Measurements from ENCODE around the gene SPOUT1. TPM values are rescaled to one million over a fixed set of nuclear protein-coding genes. Genes with fewer than 3 reads are reported as not detected.
"Not testable (repeated sequence)": the region's sequence is repeated elsewhere in the genome, so short reads cannot be mapped to it uniquely, and the experiment has no call there.

SPOUT1 gene
- total RNA-seq, 1 donor from 2014 or later, result 25.6 TPM

DNA sequence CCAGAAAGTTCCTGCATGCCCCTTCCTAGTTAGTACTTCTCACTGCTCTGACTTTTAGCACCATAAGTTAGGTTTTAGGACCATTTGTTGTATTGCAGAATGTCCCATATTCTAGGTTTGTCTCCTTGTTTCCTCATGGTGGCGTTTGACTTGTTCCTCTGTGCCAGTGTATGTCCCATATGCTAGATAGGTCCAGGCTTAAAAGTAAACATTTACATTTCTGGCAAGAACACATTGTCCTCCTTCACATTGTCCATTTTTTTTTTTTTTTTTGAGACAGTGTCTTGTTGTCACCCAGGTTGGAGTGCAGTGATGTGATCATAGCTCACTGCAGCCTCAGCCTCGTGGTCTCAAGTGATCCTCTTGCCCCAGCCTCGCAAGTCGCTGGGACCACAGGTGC lies 27.1 kb downstream of the SPOUT1 start:
- no peaks in the 10 kb centered on the region for H3K4me1 Mint-ChIP-seq (ENCODE audit: low read depth)
- H3K36me3 Mint-ChIP-seq (ENCODE audit: low read depth), result peaks cover 40% of the 10 kb centered on the region
- no peak for DNase-seq (ENCODE audit: low spot score)
- H3K4me3 Mint-ChIP-seq (ENCODE audit: unreplicated experiment), result no peak overlapping the region
- H3K27me3 Mint-ChIP-seq (ENCODE audit: low read depth), result no peaks in the 10 kb centered on the region
- no peaks in the 10 kb centered on the region for H3K9me3 Mint-ChIP-seq (ENCODE audit: low read depth)
- TF ChIP-seq CTCF (IDR thresholded peaks at IDR 0.05), result no peak
- no peak overlapping the region for H3K27ac Mint-ChIP-seq (ENCODE audit: unreplicated experiment)

DNA sequence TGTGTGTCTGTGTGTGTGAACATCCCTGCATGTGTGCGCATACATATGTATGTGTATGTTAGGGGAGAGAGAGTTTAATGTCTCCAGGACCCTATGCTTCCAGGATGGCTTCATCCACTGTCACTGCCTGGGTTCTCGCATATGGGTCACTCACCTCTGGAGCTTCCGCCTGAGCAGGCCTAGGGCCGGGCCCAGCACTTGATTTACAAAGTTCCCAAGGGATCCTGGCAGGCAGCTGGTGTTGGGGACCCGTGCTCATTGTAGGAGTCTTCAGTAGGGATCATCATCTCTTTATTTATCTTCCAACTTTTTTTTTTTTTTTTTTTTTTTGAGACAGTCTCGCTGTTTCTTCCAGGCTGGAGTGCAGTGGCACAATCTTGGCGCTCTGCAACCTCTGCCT lies 29.5 kb downstream of the SPOUT1 start:
- H3K36me3 Mint-ChIP-seq (ENCODE audit: low read depth), result peaks cover 33% of the 10 kb centered on the region
- H3K9me3 Mint-ChIP-seq (ENCODE audit: low read depth), result no peaks in the 10 kb centered on the region
- H3K27ac Mint-ChIP-seq (ENCODE audit: unreplicated experiment), result no peak overlapping the region
- no peaks in the 10 kb centered on the region for H3K27me3 Mint-ChIP-seq (ENCODE audit: low read depth)
- no peak for TF ChIP-seq CTCF (IDR thresholded peaks at IDR 0.05)
- no peaks in the 10 kb centered on the region for H3K4me1 Mint-ChIP-seq (ENCODE audit: low read depth)
- H3K4me3 Mint-ChIP-seq (ENCODE audit: unreplicated experiment), result no peak overlapping the region
- DNase-seq (ENCODE audit: low spot score), result no peak

DNA sequence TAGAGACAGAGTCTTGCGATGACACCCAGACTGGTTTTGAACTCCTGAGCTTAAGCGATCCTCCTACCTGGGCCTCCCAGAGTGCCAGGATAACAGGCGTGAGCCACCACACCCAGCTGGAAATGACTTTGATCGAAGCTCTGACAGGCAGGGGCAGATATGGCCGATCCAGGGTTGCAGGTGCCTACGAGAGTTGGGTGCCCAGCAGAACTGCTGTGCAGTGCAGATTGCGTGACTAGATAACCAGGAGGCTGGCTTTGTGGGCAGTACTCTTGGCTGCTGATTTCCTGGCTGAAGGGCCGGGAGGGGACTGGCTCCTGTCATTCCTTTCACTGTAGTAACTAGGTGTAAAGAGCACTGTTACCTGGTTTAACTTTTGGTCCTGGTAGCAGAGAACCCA lies 30.7 kb downstream of the SPOUT1 start:
- Mint-ChIP-seq H3K9me3 (ENCODE audit: low read depth) (no peaks in the 10 kb centered on the region), H3K4me3 (ENCODE audit: unreplicated experiment) (no peak overlapping the region), H3K36me3 (ENCODE audit: low read depth) (peaks cover 36% of the 10 kb centered on the region), H3K4me1 (ENCODE audit: low read depth) (no peaks in the 10 kb centered on the region), H3K27me3 (ENCODE audit: low read depth) (no peaks in the 10 kb centered on the region), H3K27ac (ENCODE audit: unreplicated experiment) (no peak overlapping the region)
- no peak for TF ChIP-seq CTCF (IDR thresholded peaks at IDR 0.05)
- DNase-seq (ENCODE audit: low spot score), result no peak

- not testable (repeated sequence) for H3K27me3 Mint-ChIP-seq (ENCODE audit: low read depth); DNase-seq (ENCODE audit: low spot score); H3K4me1 Mint-ChIP-seq (ENCODE audit: low read depth); H3K4me3 Mint-ChIP-seq (ENCODE audit: unreplicated experiment); H3K9me3 Mint-ChIP-seq (ENCODE audit: low read depth); H3K27ac Mint-ChIP-seq (ENCODE audit: unreplicated experiment)
- H3K36me3 Mint-ChIP-seq (ENCODE audit: low read depth), result peaks cover 31% of the 10 kb centered on the region
Observed at GRCh38 chr9:128794961-128795360, 34.6 kb downstream of the SPOUT1 start.

GRCh38 chr9:128792978-128793686 lies 36.5 kb downstream of the SPOUT1 start:
- DNase-seq (ENCODE audit: low spot score), result no peak
- no peak overlapping the region for H3K4me3 Mint-ChIP-seq (ENCODE audit: unreplicated experiment)
- H3K27ac Mint-ChIP-seq (ENCODE audit: unreplicated experiment), result no peak overlapping the region
- no peaks in the 10 kb centered on the region for H3K9me3 Mint-ChIP-seq (ENCODE audit: low read depth)
- H3K36me3 Mint-ChIP-seq (ENCODE audit: low read depth), result peaks cover 26% of the 10 kb centered on the region
- no peaks in the 10 kb centered on the region for H3K27me3 Mint-ChIP-seq (ENCODE audit: low read depth)
- TF ChIP-seq CTCF (IDR thresholded peaks at IDR 0.05), result no peak
- peaks cover 8% of the 10 kb centered on the region for H3K4me1 Mint-ChIP-seq (ENCODE audit: low read depth)

DNA sequence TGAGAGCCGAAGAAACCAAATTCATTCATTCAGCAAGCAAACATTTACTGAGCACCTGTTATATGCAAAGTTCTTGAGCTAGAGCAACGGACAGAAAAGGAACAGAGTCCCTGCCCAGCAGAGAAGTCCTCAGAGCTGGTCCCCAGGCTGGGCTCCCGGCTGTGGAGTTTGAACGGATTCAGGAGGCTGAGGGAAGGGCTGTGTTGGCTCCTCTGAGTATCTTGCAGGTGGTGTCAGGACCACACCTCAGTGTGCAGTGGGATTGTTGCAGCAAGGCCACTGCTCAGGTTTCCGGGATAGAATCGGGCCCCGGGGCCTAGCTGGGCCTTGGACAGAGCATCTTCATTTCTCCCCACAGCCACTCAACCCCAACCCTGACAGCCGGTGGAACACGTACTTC lies 37.5 kb downstream of the SPOUT1 start:
- H3K27ac Mint-ChIP-seq (ENCODE audit: unreplicated experiment), result no peak overlapping the region
- H3K4me1 Mint-ChIP-seq (ENCODE audit: low read depth), result peaks cover 13% of the 10 kb centered on the region
- H3K27me3 Mint-ChIP-seq (ENCODE audit: low read depth), result no peaks in the 10 kb centered on the region
- TF ChIP-seq CTCF (IDR thresholded peaks at IDR 0.05), result no peak
- H3K4me3 Mint-ChIP-seq (ENCODE audit: unreplicated experiment), result no peak overlapping the region
- H3K9me3 Mint-ChIP-seq (ENCODE audit: low read depth), result no peaks in the 10 kb centered on the region
- H3K36me3 Mint-ChIP-seq (ENCODE audit: low read depth), result peaks cover 22% of the 10 kb centered on the region
- no peak for DNase-seq (ENCODE audit: low spot score)

Data from chondrocyte (in vitro differentiated cells).